Measurements from ENCODE around the gene EZR.
"Not testable (repeated sequence)": the region's sequence is repeated elsewhere in the genome, so short reads cannot be mapped to it uniquely, and the experiment has no call there.

The EZR gene

GRCh38 chr6:158797331-158798310, 21.5 kb downstream of the EZR start:
- H3K4me1 ChIP-seq (ENCODE audit: control insufficient read depth in 5 of 5, insufficient read depth in 5 of 5, low read length in 5 of 5): peaks cover 0 to 30% (median 27%) of the 10 kb centered on the region in 5 donors
- no peak overlapping the region for H3K9ac ChIP-seq (ENCODE audit: low read length in 5 of 5)
- H3K27ac ChIP-seq (ENCODE audit: low read depth, low read length): peak overlapping the region; percentile 51

GRCh38 chr6:158796353-158796752, 22.8 kb downstream of the EZR start:
- H3K9me3 ChIP-seq (ENCODE audit: control insufficient read depth in 5 of 5, low read length in 5 of 5): no peaks in the 10 kb centered on the region
- no peak overlapping the region for H3K9ac ChIP-seq (ENCODE audit: low read length in 5 of 5)
- H3K36me3 ChIP-seq (ENCODE audit: control insufficient read depth in 5 of 5, insufficient read depth in 5 of 5, low read length in 5 of 5): no peaks in the 10 kb centered on the region
- peaks cover 0 to 27% (median 24%) of the 10 kb centered on the region in 5 donors for H3K4me1 ChIP-seq (ENCODE audit: control insufficient read depth in 5 of 5, insufficient read depth in 5 of 5, low read length in 5 of 5)
- H3K4me3 ChIP-seq (ENCODE audit: low read depth in 1 of 5, low read length in 5 of 5): no peak overlapping the region
- H3K27me3 ChIP-seq (ENCODE audit: control insufficient read depth in 5 of 5, insufficient read depth in 4 of 5, low read length in 5 of 5): no peaks in the 10 kb centered on the region
- no peak overlapping the region for H3K27ac ChIP-seq (ENCODE audit: low read depth, low read length)

More at GRCh38 chr6:158797331-158798310, 21.5 kb downstream of the EZR start:
- Histone ChIP-seq H3K36me3 (ENCODE audit: control insufficient read depth in 5 of 5, insufficient read depth in 5 of 5, low read length in 5 of 5) (peaks cover 0 to 5% (median 0%) of the 10 kb centered on the region in 5 donors), H3K4me3 (ENCODE audit: low read depth in 1 of 5, low read length in 5 of 5) (no peak overlapping the region), H3K27me3 (ENCODE audit: control insufficient read depth in 5 of 5, insufficient read depth in 4 of 5, low read length in 5 of 5) (no peaks in the 10 kb centered on the region), H3K9me3 (ENCODE audit: control insufficient read depth in 5 of 5, low read length in 5 of 5) (no peaks in the 10 kb centered on the region)

- Histone ChIP-seq H3K9me3 (ENCODE audit: control insufficient read depth in 5 of 5, low read length in 5 of 5) (no peaks in the 10 kb centered on the region), H3K4me3 (ENCODE audit: low read depth in 1 of 5, low read length in 5 of 5) (no peak overlapping the region), H3K36me3 (ENCODE audit: control insufficient read depth in 5 of 5, insufficient read depth in 5 of 5, low read length in 5 of 5) (no peaks in the 10 kb centered on the region), H3K4me1 (ENCODE audit: control insufficient read depth in 5 of 5, insufficient read depth in 5 of 5, low read length in 5 of 5) (peaks cover 0 to 27% (median 24%) of the 10 kb centered on the region in 5 donors), H3K27me3 (ENCODE audit: control insufficient read depth in 5 of 5, insufficient read depth in 4 of 5, low read length in 5 of 5) (no peaks in the 10 kb centered on the region), H3K9ac (ENCODE audit: low read length in 5 of 5) (no peak overlapping the region), H3K27ac (ENCODE audit: low read depth, low read length) (no peak overlapping the region)
Observed at GRCh38 chr6:158795516-158795915, 23.7 kb downstream of the EZR start.

- no peak overlapping the region for H3K27ac ChIP-seq (ENCODE audit: low read depth, low read length)
- H3K9ac ChIP-seq (ENCODE audit: low read length in 5 of 5): no peak overlapping the region
- H3K27me3 ChIP-seq (ENCODE audit: control insufficient read depth in 5 of 5, insufficient read depth in 4 of 5, low read length in 5 of 5): no peaks in the 10 kb centered on the region
- H3K9me3 ChIP-seq (ENCODE audit: control insufficient read depth in 5 of 5, low read length in 5 of 5): no peaks in the 10 kb centered on the region
- H3K4me3 ChIP-seq (ENCODE audit: low read depth in 1 of 5, low read length in 5 of 5): no peak overlapping the region
- H3K4me1 ChIP-seq (ENCODE audit: control insufficient read depth in 5 of 5, insufficient read depth in 5 of 5, low read length in 5 of 5): peaks cover 0 to 15% (median 13%) of the 10 kb centered on the region in 5 donors
- H3K36me3 ChIP-seq (ENCODE audit: control insufficient read depth in 5 of 5, insufficient read depth in 5 of 5, low read length in 5 of 5): peaks cover 0 to 5% (median 0%) of the 10 kb centered on the region in 5 donors
Observed at GRCh38 chr6:158793432-158793831, 25.7 kb downstream of the EZR start.

GRCh38 chr6:158792505-158792904, 26.7 kb downstream of the EZR start:
- H3K9me3 ChIP-seq (ENCODE audit: control insufficient read depth in 5 of 5, low read length in 5 of 5); H3K9ac ChIP-seq (ENCODE audit: low read length in 5 of 5); H3K27me3 ChIP-seq (ENCODE audit: control insufficient read depth in 5 of 5, insufficient read depth in 4 of 5, low read length in 5 of 5); H3K4me3 ChIP-seq (ENCODE audit: low read depth in 1 of 5, low read length in 5 of 5); H3K27ac ChIP-seq (ENCODE audit: low read depth, low read length); H3K4me1 ChIP-seq (ENCODE audit: control insufficient read depth in 5 of 5, insufficient read depth in 5 of 5, low read length in 5 of 5): not testable (repeated sequence)
- H3K36me3 ChIP-seq (ENCODE audit: control insufficient read depth in 5 of 5, insufficient read depth in 5 of 5, low read length in 5 of 5): peaks cover 0 to 13% (median 7%) of the 10 kb centered on the region in 5 donors

- Histone ChIP-seq H3K9me3 (ENCODE audit: control insufficient read depth in 5 of 5, low read length in 5 of 5) (no peaks in the 10 kb centered on the region), H3K27ac (ENCODE audit: low read depth, low read length) (no peak overlapping the region), H3K4me1 (ENCODE audit: control insufficient read depth in 5 of 5, insufficient read depth in 5 of 5, low read length in 5 of 5) (peaks cover 0 to 3% (median 0%) of the 10 kb centered on the region in 5 donors), H3K27me3 (ENCODE audit: control insufficient read depth in 5 of 5, insufficient read depth in 4 of 5, low read length in 5 of 5) (no peaks in the 10 kb centered on the region), H3K36me3 (ENCODE audit: control insufficient read depth in 5 of 5, insufficient read depth in 5 of 5, low read length in 5 of 5) (peaks cover 4 to 24% (median 9%) of the 10 kb centered on the region in 5 donors), H3K4me3 (ENCODE audit: low read depth in 1 of 5, low read length in 5 of 5) (no peak overlapping the region), H3K9ac (ENCODE audit: low read length in 5 of 5) (no peak overlapping the region)
Observed at GRCh38 chr6:158791274-158791855, 27.8 kb downstream of the EZR start.

- Histone ChIP-seq H3K36me3 (ENCODE audit: control insufficient read depth in 5 of 5, insufficient read depth in 5 of 5, low read length in 5 of 5) (peaks cover 6 to 41% (median 21%) of the 10 kb centered on the region in 5 donors), H3K27ac (ENCODE audit: low read depth, low read length) (no peak overlapping the region), H3K9me3 (ENCODE audit: control insufficient read depth in 5 of 5, low read length in 5 of 5) (no peaks in the 10 kb centered on the region), H3K9ac (ENCODE audit: low read length in 5 of 5) (no peak overlapping the region), H3K4me3 (ENCODE audit: low read depth in 1 of 5, low read length in 5 of 5) (no peak overlapping the region), H3K4me1 (ENCODE audit: control insufficient read depth in 5 of 5, insufficient read depth in 5 of 5, low read length in 5 of 5) (peaks cover 0 to 3% (median 0%) of the 10 kb centered on the region in 5 donors), H3K27me3 (ENCODE audit: control insufficient read depth in 5 of 5, insufficient read depth in 4 of 5, low read length in 5 of 5) (no peaks in the 10 kb centered on the region)
Observed at GRCh38 chr6:158789115-158789917, 29.9 kb downstream of the EZR start.

- Histone ChIP-seq H3K9ac (ENCODE audit: low read length in 5 of 5) (no peak overlapping the region), H3K27ac (ENCODE audit: low read depth, low read length) (no peak overlapping the region), H3K4me3 (ENCODE audit: low read depth in 1 of 5, low read length in 5 of 5) (no peak overlapping the region), H3K27me3 (ENCODE audit: control insufficient read depth in 5 of 5, insufficient read depth in 4 of 5, low read length in 5 of 5) (no peaks in the 10 kb centered on the region), H3K4me1 (ENCODE audit: control insufficient read depth in 5 of 5, insufficient read depth in 5 of 5, low read length in 5 of 5) (peaks cover 0 to 3% (median 0%) of the 10 kb centered on the region in 5 donors), H3K36me3 (ENCODE audit: control insufficient read depth in 5 of 5, insufficient read depth in 5 of 5, low read length in 5 of 5) (peaks cover 6 to 60% (median 38%) of the 10 kb centered on the region in 5 donors), H3K9me3 (ENCODE audit: control insufficient read depth in 5 of 5, low read length in 5 of 5) (no peaks in the 10 kb centered on the region)
Observed at GRCh38 chr6:158787395-158787794, 31.8 kb downstream of the EZR start.

GRCh38 chr6:158786645-158787304, 32.4 kb downstream of the EZR start:
- no peaks in the 10 kb centered on the region for H3K9me3 ChIP-seq (ENCODE audit: control insufficient read depth in 5 of 5, low read length in 5 of 5)
- H3K4me3 ChIP-seq (ENCODE audit: low read depth in 1 of 5, low read length in 5 of 5): no peak overlapping the region
- peaks cover 6 to 67% (median 44%) of the 10 kb centered on the region in 5 donors for H3K36me3 ChIP-seq (ENCODE audit: control insufficient read depth in 5 of 5, insufficient read depth in 5 of 5, low read length in 5 of 5)
- peaks cover 0 to 3% (median 0%) of the 10 kb centered on the region in 5 donors for H3K4me1 ChIP-seq (ENCODE audit: control insufficient read depth in 5 of 5, insufficient read depth in 5 of 5, low read length in 5 of 5)
- H3K27ac ChIP-seq (ENCODE audit: low read depth, low read length): no peak overlapping the region
- no peak overlapping the region for H3K9ac ChIP-seq (ENCODE audit: low read length in 5 of 5)
- H3K27me3 ChIP-seq (ENCODE audit: control insufficient read depth in 5 of 5, insufficient read depth in 4 of 5, low read length in 5 of 5): no peaks in the 10 kb centered on the region

Measured in subcutaneous abdominal adipose tissue (tissue), 5 donors.